Right atrium auricular region (tissue), 2 donors: ENCODE data around the gene C3. TPM values are rescaled to one million over a fixed set of nuclear protein-coding genes. Genes with fewer than 3 reads are reported as not detected.
"Not testable (repeated sequence)": the region's sequence is repeated elsewhere in the genome, so short reads cannot be mapped to it uniquely, and the experiment has no call there.

Experiments used
- DNase-seq: peaks from one replicate; pipeline ENCODE4 v3.0.0-alpha.2; 2019; ENCODE audit warnings: low spot score
- H3K27ac ChIP-seq, 2 donors: fragments of 200-600 bp; sonication (generic); 1 replicate in 1 of 2; 2 replicates in 1 of 2; pipeline ENCODE4 v1.5.1; 2016 to 2019
- H3K27me3 ChIP-seq, 2 donors: fragments of 200-600 bp; sonication (generic); one replicate each; pipeline versions ENCODE4 v1.5.1 to v1.6.0; 2017 to 2019
- H3K36me3 ChIP-seq: fragments of 200-600 bp; sonication (generic); one replicate; pipeline ENCODE4 v1.5.1; 2016
- H3K4me1 ChIP-seq, 2 donors: fragments of 200-600 bp; sonication (generic); one replicate each; pipeline versions ENCODE4 v1.5.1 to v1.6.0; 2017 to 2019
- H3K4me3 ChIP-seq, 2 donors: fragments of 200-600 bp; sonication (generic); 1 replicate in 1 of 2; 2 replicates in 1 of 2; pipeline ENCODE4 v1.5.1; 2017 to 2019; ENCODE audit warnings: mild to moderate bottlenecking in 1 of 2, moderate library complexity in 1 of 2
- H3K9me3 ChIP-seq, 2 donors: fragments of 200-600 bp; sonication (generic); one replicate each; pipeline ENCODE4 v1.5.1; 2019
- total RNA-seq, 2 donors: library from RNA; depleted of rRNA; stranded (reverse); fragments of >200 nt; gene quantifications; one replicate each; pipeline ENCODE4 v1.1.0, GENCODE V29; 2016
- TF ChIP-seq, protein P1 (sequence below), 2 donors: fragments of 200-600 bp; sonication (generic); IDR thresholded peaks; one replicate each; pipeline ENCODE4 v1.5.1; 2019; ENCODE audit warnings: antibody characterized with exemption in 2 of 2

The C3 gene
- total RNA-seq, 2 donors from 2014 or later = 419 to 1,709 TPM

DNA sequence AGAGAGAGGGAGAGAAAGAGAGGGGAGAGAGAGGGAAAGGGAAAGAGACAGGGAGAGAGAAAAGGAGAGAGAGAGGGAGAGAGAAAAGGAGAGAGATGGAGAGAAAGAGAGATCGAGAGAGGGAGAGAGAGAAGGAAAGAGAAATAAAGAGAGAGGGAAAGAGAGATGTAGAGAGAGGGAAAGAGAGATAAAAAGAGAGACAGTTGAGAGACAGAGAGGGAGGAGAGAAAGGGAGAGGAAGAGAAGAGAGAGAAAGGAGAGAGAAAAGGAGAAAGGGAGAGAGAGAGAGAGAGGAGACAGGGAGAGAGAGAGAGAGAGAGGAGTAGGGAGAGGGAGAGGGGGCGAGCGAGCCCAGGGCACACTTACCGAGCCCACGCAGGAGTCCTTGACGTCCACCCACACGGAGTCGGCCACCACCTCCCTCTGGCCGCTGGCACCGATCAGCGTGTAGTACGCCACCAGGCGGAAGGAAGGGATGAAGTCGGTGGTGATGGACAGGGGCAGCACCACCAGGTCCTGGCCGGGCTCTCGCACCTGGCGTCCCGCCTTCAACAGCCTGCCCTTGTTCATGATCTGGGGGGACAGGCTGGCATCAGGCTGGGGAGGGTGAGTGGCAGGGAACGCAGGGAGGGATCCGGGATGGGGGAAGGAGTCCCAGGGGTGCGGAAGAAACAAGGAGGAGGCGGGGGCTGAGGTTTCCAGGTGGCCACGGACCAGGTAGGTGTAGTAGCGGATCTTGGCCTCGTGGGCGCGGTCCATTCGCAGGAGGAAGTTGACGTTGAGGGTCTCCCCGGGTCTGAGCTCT lies 10.0 kb downstream of the C3 start:
- H3K9me3 ChIP-seq = no peaks in the 10 kb centered on the region
- no peaks in the 10 kb centered on the region for H3K4me1 ChIP-seq
- no peaks in the 10 kb centered on the region for H3K36me3 ChIP-seq
- TF ChIP-seq, protein P1, sequence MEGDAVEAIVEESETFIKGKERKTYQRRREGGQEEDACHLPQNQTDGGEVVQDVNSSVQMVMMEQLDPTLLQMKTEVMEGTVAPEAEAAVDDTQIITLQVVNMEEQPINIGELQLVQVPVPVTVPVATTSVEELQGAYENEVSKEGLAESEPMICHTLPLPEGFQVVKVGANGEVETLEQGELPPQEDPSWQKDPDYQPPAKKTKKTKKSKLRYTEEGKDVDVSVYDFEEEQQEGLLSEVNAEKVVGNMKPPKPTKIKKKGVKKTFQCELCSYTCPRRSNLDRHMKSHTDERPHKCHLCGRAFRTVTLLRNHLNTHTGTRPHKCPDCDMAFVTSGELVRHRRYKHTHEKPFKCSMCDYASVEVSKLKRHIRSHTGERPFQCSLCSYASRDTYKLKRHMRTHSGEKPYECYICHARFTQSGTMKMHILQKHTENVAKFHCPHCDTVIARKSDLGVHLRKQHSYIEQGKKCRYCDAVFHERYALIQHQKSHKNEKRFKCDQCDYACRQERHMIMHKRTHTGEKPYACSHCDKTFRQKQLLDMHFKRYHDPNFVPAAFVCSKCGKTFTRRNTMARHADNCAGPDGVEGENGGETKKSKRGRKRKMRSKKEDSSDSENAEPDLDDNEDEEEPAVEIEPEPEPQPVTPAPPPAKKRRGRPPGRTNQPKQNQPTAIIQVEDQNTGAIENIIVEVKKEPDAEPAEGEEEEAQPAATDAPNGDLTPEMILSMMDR (IDR thresholded peaks at IDR 0.05) = no peak
- H3K27me3 ChIP-seq = no peaks in the 10 kb centered on the region
- DNase-seq = no peak
- no peak overlapping the region for H3K27ac ChIP-seq
- no peak overlapping the region for H3K4me3 ChIP-seq

DNA sequence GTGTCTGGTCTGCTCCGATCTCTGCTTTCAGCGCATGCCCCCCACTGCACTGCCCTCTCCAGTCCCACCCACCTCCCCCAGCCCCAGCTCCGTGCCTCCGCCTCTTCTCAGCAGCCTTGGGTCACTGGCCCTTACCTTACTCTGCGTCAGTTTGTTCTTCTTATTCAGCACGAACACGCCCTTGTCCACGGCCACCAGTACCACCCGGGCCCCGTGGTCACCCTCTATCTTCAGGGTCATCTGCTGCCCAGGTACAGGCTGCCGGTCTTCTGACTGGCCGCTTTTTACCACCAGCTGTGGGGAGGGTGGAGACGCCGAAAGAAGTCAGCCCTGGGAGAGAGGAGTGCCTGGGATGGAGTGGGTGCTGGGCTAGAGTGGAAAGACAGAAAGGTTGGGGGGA lies 10.9 kb downstream of the C3 start:
- no peaks in the 10 kb centered on the region for H3K4me1 ChIP-seq
- no peak for DNase-seq
- H3K9me3 ChIP-seq = no peaks in the 10 kb centered on the region
- no peaks in the 10 kb centered on the region for H3K36me3 ChIP-seq
- no peak overlapping the region for H3K4me3 ChIP-seq
- no peaks in the 10 kb centered on the region for H3K27me3 ChIP-seq
- TF ChIP-seq, protein P1 (IDR thresholded peaks at IDR 0.05) = no peak
- H3K27ac ChIP-seq = no peak overlapping the region

DNA sequence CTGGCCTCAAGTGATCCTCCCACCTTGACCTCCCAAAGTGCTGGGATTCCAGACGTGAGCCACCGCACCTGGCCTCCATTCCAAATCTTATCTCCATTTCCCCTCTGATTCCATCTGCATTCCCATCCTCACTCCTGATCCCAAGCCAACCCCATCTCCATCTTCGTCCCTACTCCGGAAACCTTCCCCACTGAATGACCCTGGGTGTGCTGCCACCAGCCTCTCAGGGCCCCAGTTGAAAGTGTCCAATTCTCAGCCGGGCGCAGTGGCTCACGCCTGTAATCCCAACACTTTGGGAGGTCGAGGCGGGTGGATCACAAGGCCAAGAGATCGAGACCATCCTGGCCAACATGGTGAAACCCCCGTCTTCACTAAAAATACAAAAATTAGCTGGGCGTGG lies 11.5 kb downstream of the C3 start:
- not testable (repeated sequence) for H3K27me3 ChIP-seq, H3K4me1 ChIP-seq, H3K27ac ChIP-seq, H3K4me3 ChIP-seq, DNase-seq, H3K36me3 ChIP-seq, H3K9me3 ChIP-seq

DNA sequence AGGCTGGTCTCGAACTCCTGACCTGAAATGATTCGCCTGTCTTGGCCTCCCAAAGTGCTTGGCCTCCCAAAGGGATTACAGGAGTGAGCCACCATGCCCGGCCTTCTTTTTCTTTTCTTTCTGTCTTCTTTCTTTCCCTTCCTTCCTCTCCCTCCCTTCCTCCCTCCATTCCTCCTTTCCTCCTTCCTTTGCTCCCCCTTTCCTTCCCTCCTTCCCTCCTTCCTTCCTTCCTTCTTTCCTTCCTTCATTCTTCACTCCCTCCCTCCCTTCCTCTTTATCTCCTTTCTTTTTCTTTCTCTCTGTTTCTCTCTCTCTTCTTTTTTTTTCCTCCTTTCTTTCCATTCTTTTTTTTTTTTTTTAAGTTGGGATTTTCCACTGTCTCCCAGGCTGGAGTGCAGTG lies 12.1 kb downstream of the C3 start:
- no peak overlapping the region for H3K4me3 ChIP-seq
- no peak overlapping the region for H3K27ac ChIP-seq
- TF ChIP-seq, protein P1 (IDR thresholded peaks at IDR 0.05) = no peak
- no peaks in the 10 kb centered on the region for H3K27me3 ChIP-seq
- DNase-seq = no peak
- no peaks in the 10 kb centered on the region for H3K9me3 ChIP-seq
- H3K4me1 ChIP-seq = no peaks in the 10 kb centered on the region
- H3K36me3 ChIP-seq = no peaks in the 10 kb centered on the region

DNA sequence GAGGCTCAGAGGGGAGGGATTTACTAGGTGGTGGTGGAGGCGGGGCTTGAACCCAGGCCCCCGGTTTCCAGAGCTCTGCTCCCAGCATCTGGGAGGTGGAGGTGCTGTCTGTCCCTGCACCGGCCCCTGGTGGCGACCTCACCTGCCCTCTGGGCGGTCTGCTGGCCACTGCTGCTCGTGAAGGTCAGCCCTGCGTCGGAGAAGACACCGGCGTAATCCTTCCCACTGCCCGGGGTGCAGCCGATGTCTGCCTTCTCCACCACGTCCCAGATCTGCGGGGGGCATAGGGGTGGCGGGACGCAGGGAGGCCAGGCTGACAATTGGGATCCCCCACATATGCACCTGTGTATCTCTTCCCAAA lies 12.8 kb downstream of the C3 start:
- Histone ChIP-seq H3K27me3 (no peaks in the 10 kb centered on the region), H3K4me3 (no peak overlapping the region), H3K27ac (no peak overlapping the region), H3K9me3 (no peaks in the 10 kb centered on the region), H3K4me1 (no peaks in the 10 kb centered on the region), H3K36me3 (no peaks in the 10 kb centered on the region)
- DNase-seq = no peak
- TF ChIP-seq, protein P1 (IDR thresholded peaks at IDR 0.05) = no peak

DNA sequence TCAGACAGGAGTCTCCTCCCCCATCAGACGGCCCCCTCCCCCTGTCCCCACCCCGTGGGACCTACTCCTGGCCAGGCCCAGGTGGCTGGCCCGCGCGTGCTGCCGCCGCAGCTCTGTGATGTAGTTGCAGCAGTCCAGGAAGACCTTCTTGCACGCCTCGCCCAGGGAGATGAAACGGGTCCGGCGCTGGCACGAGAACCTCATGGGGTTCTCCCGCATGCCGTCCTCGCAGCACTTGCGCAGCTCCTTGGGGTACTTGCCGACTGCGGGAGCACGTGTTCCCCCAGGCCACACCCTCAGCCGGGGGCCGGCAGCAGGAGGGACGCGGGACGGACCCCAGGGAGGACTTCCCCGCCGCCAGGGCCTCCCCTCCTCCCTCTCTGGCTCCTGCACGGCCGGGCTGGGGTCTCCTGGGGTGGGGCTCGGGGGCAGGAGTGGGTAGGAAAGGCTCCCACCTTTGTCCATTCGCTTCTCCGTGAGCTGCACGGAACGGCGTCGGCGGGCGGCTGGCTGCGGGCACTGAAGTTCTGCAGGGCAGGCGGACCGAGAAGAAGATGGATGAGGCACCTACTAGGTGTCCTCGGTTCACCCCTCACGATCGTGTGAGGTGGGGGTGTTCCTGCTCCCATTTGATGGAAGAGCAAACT lies 13.3 kb downstream of the C3 start:
- H3K4me1 ChIP-seq = no peaks in the 10 kb centered on the region
- no peaks in the 10 kb centered on the region for H3K9me3 ChIP-seq
- no peak for DNase-seq
- H3K27ac ChIP-seq = no peak overlapping the region
- no peaks in the 10 kb centered on the region for H3K36me3 ChIP-seq
- H3K27me3 ChIP-seq = no peaks in the 10 kb centered on the region
- TF ChIP-seq, protein P1 (IDR thresholded peaks at IDR 0.05) = no peak
- no peak overlapping the region for H3K4me3 ChIP-seq
